ENCODE data around the gene DGKA.

Gene DGKA

GRCh38 chr12:55942055-55942454 is 11.1 kb downstream of the DGKA start:
- no peak overlapping the region for H2AFZ ChIP-seq (ENCODE audit: low read length)

DNA sequence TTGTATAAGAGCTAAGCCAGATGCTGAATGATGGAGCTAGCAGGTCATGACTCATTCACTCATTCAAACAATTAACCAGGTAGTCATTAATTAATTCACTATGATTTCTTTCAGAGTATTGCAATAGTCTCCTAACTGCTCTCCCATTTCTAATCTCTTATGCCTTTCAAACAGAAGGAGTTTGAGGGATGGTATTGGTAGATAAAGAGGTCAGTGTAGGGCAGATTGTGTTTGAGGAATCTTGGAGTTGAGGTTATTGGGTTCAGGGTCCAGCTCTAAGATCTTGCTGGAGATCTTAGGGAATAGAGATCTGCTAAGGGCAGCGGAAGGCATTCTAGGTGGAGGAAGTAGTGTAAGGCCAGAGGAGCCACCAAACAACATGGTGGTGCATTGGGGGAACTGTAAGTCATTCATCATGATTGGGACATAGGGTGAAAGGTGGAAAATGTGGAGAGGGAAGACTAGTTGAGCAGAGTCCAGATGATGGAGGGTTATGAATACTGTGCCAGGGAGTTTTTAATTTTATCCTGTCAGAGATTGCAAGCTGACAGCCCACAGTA is 11.7 kb downstream of the DGKA start:
- Histone ChIP-seq H3K27me3 (ENCODE audit: insufficient read depth, low read length, poor library complexity, severe bottlenecking) (no peaks in the 10 kb centered on the region), H3K9me3 (ENCODE audit: insufficient read depth, low read depth, low read length) (no peaks in the 10 kb centered on the region), H3F3A (ENCODE audit: low read depth) (no peaks in the 10 kb centered on the region), H3K4me2 (ENCODE audit: low read depth, low read length, poor library complexity, severe bottlenecking) (no peak overlapping the region), H4K20me1 (ENCODE audit: insufficient read depth, low read length, poor library complexity, severe bottlenecking) (no peaks in the 10 kb centered on the region), H3K4me3 (ENCODE audit: low read length, poor library complexity, severe bottlenecking) (no peak overlapping the region), H3K79me2 (ENCODE audit: insufficient read depth, low read length) (no peaks in the 10 kb centered on the region), H3K36me3 (ENCODE audit: insufficient read depth, low read length) (peaks cover 27% of the 10 kb centered on the region; the same call in 1 of the 2 replicates), H2AFZ (ENCODE audit: low read length) (no peak overlapping the region), H3K4me1 (ENCODE audit: insufficient read depth, low read length, poor library complexity, severe bottlenecking) (peaks cover 5% of the 10 kb centered on the region), H3K9ac (ENCODE audit: low read depth, low read length, poor library complexity, severe bottlenecking) (no peak overlapping the region), H3K9me2 (replicated peaks; ENCODE audit: low read depth, low read length) (no peaks in the 10 kb centered on the region)
- no peak for TF ChIP-seq EZH2phosphoT487 (IDR thresholded peaks at IDR 0.05; ENCODE audit: borderline replicate concordance)
- TF ChIP-seq, protein P1, sequence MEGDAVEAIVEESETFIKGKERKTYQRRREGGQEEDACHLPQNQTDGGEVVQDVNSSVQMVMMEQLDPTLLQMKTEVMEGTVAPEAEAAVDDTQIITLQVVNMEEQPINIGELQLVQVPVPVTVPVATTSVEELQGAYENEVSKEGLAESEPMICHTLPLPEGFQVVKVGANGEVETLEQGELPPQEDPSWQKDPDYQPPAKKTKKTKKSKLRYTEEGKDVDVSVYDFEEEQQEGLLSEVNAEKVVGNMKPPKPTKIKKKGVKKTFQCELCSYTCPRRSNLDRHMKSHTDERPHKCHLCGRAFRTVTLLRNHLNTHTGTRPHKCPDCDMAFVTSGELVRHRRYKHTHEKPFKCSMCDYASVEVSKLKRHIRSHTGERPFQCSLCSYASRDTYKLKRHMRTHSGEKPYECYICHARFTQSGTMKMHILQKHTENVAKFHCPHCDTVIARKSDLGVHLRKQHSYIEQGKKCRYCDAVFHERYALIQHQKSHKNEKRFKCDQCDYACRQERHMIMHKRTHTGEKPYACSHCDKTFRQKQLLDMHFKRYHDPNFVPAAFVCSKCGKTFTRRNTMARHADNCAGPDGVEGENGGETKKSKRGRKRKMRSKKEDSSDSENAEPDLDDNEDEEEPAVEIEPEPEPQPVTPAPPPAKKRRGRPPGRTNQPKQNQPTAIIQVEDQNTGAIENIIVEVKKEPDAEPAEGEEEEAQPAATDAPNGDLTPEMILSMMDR (conservative IDR thresholded peaks at IDR 0.05; ENCODE audit: low read length) = no peak

More at GRCh38 chr12:55942055-55942454, 11.1 kb downstream of the DGKA start:
- no peaks in the 10 kb centered on the region for H4K20me1 ChIP-seq (ENCODE audit: insufficient read depth, low read length, poor library complexity, severe bottlenecking)
- H3K27me3 ChIP-seq (ENCODE audit: insufficient read depth, low read length, poor library complexity, severe bottlenecking) = no peaks in the 10 kb centered on the region
- H3K79me2 ChIP-seq (ENCODE audit: insufficient read depth, low read length) = no peaks in the 10 kb centered on the region
- no peaks in the 10 kb centered on the region for H3K9me2 ChIP-seq (replicated peaks; ENCODE audit: low read depth, low read length)
- peaks cover 27% of the 10 kb centered on the region; the same call in 1 of the 2 replicates for H3K36me3 ChIP-seq (ENCODE audit: insufficient read depth, low read length)
- no peaks in the 10 kb centered on the region for H3F3A ChIP-seq (ENCODE audit: low read depth)
- no peak overlapping the region for H3K4me2 ChIP-seq (ENCODE audit: low read depth, low read length, poor library complexity, severe bottlenecking)
- no peak overlapping the region for H3K9ac ChIP-seq (ENCODE audit: low read depth, low read length, poor library complexity, severe bottlenecking)
- no peak for TF ChIP-seq EZH2phosphoT487 (IDR thresholded peaks at IDR 0.05; ENCODE audit: borderline replicate concordance)
- TF ChIP-seq, protein P1 (conservative IDR thresholded peaks at IDR 0.05; ENCODE audit: low read length) = no peak
- no peaks in the 10 kb centered on the region for H3K9me3 ChIP-seq (ENCODE audit: insufficient read depth, low read depth, low read length)
- H3K4me1 ChIP-seq (ENCODE audit: insufficient read depth, low read length, poor library complexity, severe bottlenecking) = peaks cover 5% of the 10 kb centered on the region
- H3K4me3 ChIP-seq (ENCODE audit: low read length, poor library complexity, severe bottlenecking) = no peak overlapping the region

DNA sequence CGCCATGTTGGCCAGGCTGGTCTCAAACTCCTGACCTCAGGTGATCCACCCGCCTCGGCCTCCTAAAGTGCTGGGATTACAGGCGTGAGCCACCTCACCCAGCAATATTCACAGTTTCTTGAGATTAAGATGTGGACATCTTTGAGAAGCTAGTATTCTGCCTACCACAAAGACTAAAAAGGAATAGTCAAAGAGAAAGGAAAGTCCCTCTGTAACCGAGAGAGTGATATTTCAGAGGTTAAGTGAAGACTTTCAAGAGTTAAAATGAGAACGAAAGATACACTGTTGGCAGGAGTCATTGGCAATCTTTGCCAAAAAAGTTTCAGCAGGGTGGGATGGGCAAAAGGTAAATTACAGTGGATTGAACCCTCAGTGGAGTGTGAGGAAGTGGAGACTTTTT is 15.6 kb downstream of the DGKA start:
- H3K36me3 ChIP-seq (ENCODE audit: insufficient read depth, low read length) = peaks cover 27% of the 10 kb centered on the region; the same call in 1 of the 2 replicates
- TF ChIP-seq, protein P1 (conservative IDR thresholded peaks at IDR 0.05; ENCODE audit: low read length) = no peak
- TF ChIP-seq EZH2phosphoT487 (IDR thresholded peaks at IDR 0.05; ENCODE audit: borderline replicate concordance) = no peak
- H3K4me1 ChIP-seq (ENCODE audit: insufficient read depth, low read length, poor library complexity, severe bottlenecking) = no peaks in the 10 kb centered on the region

More for the DNA sequence above, 15.6 kb downstream of the DGKA start:
- Histone ChIP-seq H3K4me3 (ENCODE audit: low read length, poor library complexity, severe bottlenecking) (no peak overlapping the region), H3K9me3 (ENCODE audit: insufficient read depth, low read depth, low read length) (no peaks in the 10 kb centered on the region), H3K4me2 (ENCODE audit: low read depth, low read length, poor library complexity, severe bottlenecking) (no peak overlapping the region), H3F3A (ENCODE audit: low read depth) (no peaks in the 10 kb centered on the region), H3K9me2 (replicated peaks; ENCODE audit: low read depth, low read length) (no peaks in the 10 kb centered on the region), H3K79me2 (ENCODE audit: insufficient read depth, low read length) (no peaks in the 10 kb centered on the region), H3K9ac (ENCODE audit: low read depth, low read length, poor library complexity, severe bottlenecking) (no peak overlapping the region), H3K27me3 (ENCODE audit: insufficient read depth, low read length, poor library complexity, severe bottlenecking) (no peaks in the 10 kb centered on the region), H2AFZ (ENCODE audit: low read length) (no peak overlapping the region), H4K20me1 (ENCODE audit: insufficient read depth, low read length, poor library complexity, severe bottlenecking) (no peaks in the 10 kb centered on the region)

Data from Loucy (cell line).